HEK293 (cell line): Measurements from ENCODE around the gene LRRC70.

Source experiments
- ZNF596 ChIP-seq: fragments of 450-650 bp; IDR thresholded peaks from 2 replicates; pipeline ENCODE4 v1.5.0; 2018; ENCODE audit warnings: missing biosample characterization, mild to moderate bottlenecking, missing genetic modification characterization, moderate library complexity
- TF ChIP-seq, protein P1 (sequence below): fragments of 450-650 bp; formaldehyde crosslinking; IDR thresholded peaks from 2 replicates; pipeline ENCODE4 v1.5.1; 2016; ENCODE audit warnings: missing biosample characterization, missing genetic modification characterization
- TF ChIP-seq, protein P2 (sequence below): fragments of 450-650 bp; formaldehyde crosslinking; IDR thresholded peaks from 2 replicates; pipeline ENCODE4 v1.5.1; 2016; ENCODE audit warnings: missing biosample characterization, missing genetic modification characterization
- TF ChIP-seq, protein P3 (sequence below): fragments of 450-650 bp; formaldehyde crosslinking; IDR thresholded peaks from 2 replicates; pipeline ENCODE4 v1.5.1; 2016; ENCODE audit warnings: missing biosample characterization, missing genetic modification characterization

DNA sequence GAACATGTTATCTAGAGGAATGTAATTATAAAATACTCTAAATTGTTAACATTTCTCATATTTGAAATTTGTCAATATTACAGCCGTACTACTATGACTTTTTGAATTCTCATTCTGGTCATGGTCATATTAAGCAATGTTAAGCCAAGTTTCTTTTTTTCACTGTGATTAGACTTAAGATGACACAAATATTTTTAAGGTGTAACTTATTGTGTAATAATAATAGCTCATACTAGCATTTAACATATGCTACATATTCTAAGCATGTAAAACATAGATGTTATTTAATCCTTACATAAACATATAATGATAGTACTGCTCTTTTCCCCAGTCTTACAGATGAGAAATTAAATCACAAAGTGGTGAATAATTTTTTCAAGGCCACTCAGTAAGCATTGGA lies 35.9 kb upstream of the LRRC70 start:
- TF ChIP-seq, protein P1, sequence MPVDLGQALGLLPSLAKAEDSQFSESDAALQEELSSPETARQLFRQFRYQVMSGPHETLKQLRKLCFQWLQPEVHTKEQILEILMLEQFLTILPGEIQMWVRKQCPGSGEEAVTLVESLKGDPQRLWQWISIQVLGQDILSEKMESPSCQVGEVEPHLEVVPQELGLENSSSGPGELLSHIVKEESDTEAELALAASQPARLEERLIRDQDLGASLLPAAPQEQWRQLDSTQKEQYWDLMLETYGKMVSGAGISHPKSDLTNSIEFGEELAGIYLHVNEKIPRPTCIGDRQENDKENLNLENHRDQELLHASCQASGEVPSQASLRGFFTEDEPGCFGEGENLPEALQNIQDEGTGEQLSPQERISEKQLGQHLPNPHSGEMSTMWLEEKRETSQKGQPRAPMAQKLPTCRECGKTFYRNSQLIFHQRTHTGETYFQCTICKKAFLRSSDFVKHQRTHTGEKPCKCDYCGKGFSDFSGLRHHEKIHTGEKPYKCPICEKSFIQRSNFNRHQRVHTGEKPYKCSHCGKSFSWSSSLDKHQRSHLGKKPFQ, result no peak
- TF ChIP-seq ZNF596 (tag by site-specific recombination), result no peak
- TF ChIP-seq, protein P2, sequence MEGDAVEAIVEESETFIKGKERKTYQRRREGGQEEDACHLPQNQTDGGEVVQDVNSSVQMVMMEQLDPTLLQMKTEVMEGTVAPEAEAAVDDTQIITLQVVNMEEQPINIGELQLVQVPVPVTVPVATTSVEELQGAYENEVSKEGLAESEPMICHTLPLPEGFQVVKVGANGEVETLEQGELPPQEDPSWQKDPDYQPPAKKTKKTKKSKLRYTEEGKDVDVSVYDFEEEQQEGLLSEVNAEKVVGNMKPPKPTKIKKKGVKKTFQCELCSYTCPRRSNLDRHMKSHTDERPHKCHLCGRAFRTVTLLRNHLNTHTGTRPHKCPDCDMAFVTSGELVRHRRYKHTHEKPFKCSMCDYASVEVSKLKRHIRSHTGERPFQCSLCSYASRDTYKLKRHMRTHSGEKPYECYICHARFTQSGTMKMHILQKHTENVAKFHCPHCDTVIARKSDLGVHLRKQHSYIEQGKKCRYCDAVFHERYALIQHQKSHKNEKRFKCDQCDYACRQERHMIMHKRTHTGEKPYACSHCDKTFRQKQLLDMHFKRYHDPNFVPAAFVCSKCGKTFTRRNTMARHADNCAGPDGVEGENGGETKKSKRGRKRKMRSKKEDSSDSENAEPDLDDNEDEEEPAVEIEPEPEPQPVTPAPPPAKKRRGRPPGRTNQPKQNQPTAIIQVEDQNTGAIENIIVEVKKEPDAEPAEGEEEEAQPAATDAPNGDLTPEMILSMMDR (tag by site-specific recombination), result no peak
- TF ChIP-seq, protein P3, sequence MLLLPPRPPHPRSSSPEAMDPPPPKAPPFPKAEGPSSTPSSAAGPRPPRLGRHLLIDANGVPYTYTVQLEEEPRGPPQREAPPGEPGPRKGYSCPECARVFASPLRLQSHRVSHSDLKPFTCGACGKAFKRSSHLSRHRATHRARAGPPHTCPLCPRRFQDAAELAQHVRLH (tag by site-specific recombination), result no peak
